OCI-LY1 (cell line): ENCODE data around the gene C1orf35.

Experiments used
- H2AFZ ChIP-seq: fragments of 200-600 bp; sonication (generic), shearing (Covaris generic); 2 replicates; pipeline ENCODE4 v1.6.0; 2014; ENCODE audit warnings: antibody characterized with exemption, mild to moderate bottlenecking, low read length
- H3F3A ChIP-seq: fragments of 200-600 bp; sonication (generic), shearing (Covaris generic); 2 replicates; pipeline ENCODE4 v1.6.0; 2014; ENCODE audit warnings: mild to moderate bottlenecking, antibody characterized with exemption, low read length, moderate library complexity; ENCODE audit not compliant: insufficient read depth
- H3K27ac ChIP-seq: fragments of 200-600 bp; sonication (generic); 2 replicates; pipeline ENCODE4 v1.5.1; 2014; ENCODE audit warnings: low read length, mixed run types, mild to moderate bottlenecking, low read depth; ENCODE audit not compliant: poor library complexity, severe bottlenecking
- H3K27me3 ChIP-seq: fragments of 200-600 bp; sonication (generic); 2 replicates; pipeline ENCODE4 v1.6.0; 2014; ENCODE audit warnings: antibody characterized with exemption, mild to moderate bottlenecking, low read length, moderate library complexity; ENCODE audit not compliant: insufficient read depth
- H3K36me3 ChIP-seq: fragments of 200-600 bp; sonication (generic); 2 replicates; pipeline ENCODE4 v1.6.1; 2014; ENCODE audit warnings: mild to moderate bottlenecking, antibody characterized with exemption, low read length, moderate library complexity, mixed read lengths; ENCODE audit not compliant: insufficient read depth
- H3K4me1 ChIP-seq: fragments of 200-600 bp; sonication (generic); 2 replicates; pipeline ENCODE4 v1.5.1; 2014; ENCODE audit warnings: mild to moderate bottlenecking, low read length, moderate library complexity; ENCODE audit not compliant: insufficient read depth, severe bottlenecking
- H3K4me2 ChIP-seq: fragments of 200-600 bp; sonication (generic), shearing (Covaris generic); 2 replicates; pipeline ENCODE4 v1.6.1; 2014; ENCODE audit warnings: low read length
- H3K4me3 ChIP-seq: fragments of 200-600 bp; sonication (generic); 2 replicates; pipeline ENCODE4 v1.5.1; 2014; ENCODE audit warnings: low read length, low read depth, mild to moderate bottlenecking, mixed read lengths; ENCODE audit not compliant: poor library complexity, severe bottlenecking
- H3K79me2 ChIP-seq: fragments of 200-600 bp; shearing (Covaris generic); 2 replicates; pipeline ENCODE4 v1.6.1; 2016; ENCODE audit warnings: mixed run types, low read length, mixed read lengths; ENCODE audit not compliant: insufficient read depth
- H3K9ac ChIP-seq: fragments of 200-600 bp; sonication (generic), shearing (Covaris generic); 2 replicates; pipeline ENCODE4 v1.6.1; 2014; ENCODE audit warnings: mild to moderate bottlenecking, low read length, mixed read lengths
- H3K9me2 ChIP-seq: fragments of 200-600 bp; sonication (generic), shearing (Covaris generic); 2 replicates; pipeline ENCODE4 v1.6.1; 2014; ENCODE audit warnings: low read depth, mild to moderate bottlenecking, low read length, mixed read lengths
- H3K9me3 ChIP-seq: fragments of 200-600 bp; shearing (Covaris generic); 2 replicates; pipeline ENCODE4 v1.6.1; 2014; ENCODE audit warnings: low read length, mixed read lengths
- H4K20me1 ChIP-seq: fragments of 200-600 bp; sonication (generic), shearing (Covaris generic); 2 replicates; pipeline ENCODE4 v1.6.0; 2016; ENCODE audit warnings: mild to moderate bottlenecking, low read length; ENCODE audit not compliant: insufficient read depth
- EZH2 ChIP-seq: fragments of 200-600 bp; sonication (generic), shearing (Covaris generic); IDR thresholded peaks from 2 replicates; pipeline ENCODE4 v1.8.0; 2017; ENCODE audit warnings: borderline replicate concordance, mixed run types, mild to moderate bottlenecking, antibody characterized with exemption, low read length, moderate library complexity, mixed read lengths
- TF ChIP-seq, protein P1 (sequence below): fragments of 200-600 bp; sonication (generic), shearing (Covaris generic); IDR thresholded peaks from 2 replicates; pipeline ENCODE4 v1.5.1; 2017; ENCODE audit warnings: mild to moderate bottlenecking, antibody characterized with exemption, low read length, moderate library complexity, mixed read lengths

C1orf35 gene

DNA sequence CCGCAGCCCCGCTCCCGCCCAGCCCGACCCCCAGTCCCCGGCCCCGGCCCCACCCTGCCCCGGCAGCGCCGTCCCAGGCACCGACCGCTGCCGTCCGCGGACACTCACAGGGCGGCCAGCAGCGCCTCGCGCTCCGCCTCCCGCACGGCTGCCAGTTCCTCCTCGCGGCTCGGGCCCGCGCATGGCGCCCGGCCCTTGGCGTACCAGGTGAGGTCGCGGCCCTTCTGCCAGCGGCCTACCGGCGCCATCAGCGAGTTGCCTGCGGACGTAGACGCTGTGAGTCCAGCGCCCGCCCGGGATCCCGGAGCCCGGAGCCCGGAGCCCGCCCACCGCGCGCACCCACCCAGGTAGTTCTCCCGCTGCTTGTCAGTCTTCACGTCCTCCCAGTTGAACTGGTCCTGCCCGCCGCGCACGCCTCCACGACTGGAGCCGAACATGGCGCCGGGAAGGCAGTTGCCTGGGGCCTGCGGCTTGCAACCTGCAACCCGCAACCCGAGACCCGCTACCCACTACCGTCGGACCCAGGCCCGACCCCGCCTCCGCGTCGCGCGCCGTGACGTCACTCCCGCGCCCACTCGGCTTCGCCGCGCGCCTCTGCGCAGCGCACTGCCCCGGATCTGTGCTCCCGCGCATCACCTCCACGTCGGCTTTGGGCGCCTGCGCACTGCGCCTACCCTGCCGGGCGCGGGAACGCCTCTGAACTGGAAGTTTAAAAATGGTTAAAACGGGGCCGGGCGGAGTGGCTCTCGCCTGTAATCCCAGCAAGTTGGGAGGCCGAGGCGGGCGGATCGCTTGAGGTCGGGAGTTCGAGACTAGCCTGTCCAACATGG is at the start of gene C1orf35:
TSS of gene C1orf35 (minus strand) at position 535 of the 830 bp plus-strand sequence. CDS start at position 437, 98 bp downstream.
- Histone ChIP-seq H2AFZ (peak within 1 kb of the TSS; percentile 38; the same call in 1 of the 2 replicates), H4K20me1 (no peaks in the 10 kb centered on the region), H3K79me2 (no peaks in the 10 kb centered on the region), H3K4me3 (peak within 1 kb of the TSS; percentile 96), H3K9me3 (no peaks in the 10 kb centered on the region), H3K36me3 (peaks cover 64% of the 10 kb centered on the region), H3K9ac (peak within 1 kb of the TSS; percentile 89), H3K4me1 (peaks cover 30% of the 10 kb centered on the region), H3F3A (peaks cover 9% of the 10 kb centered on the region), H3K4me2 (peak within 1 kb of the TSS; percentile 78), H3K9me2 (no peaks in the 10 kb centered on the region), H3K27me3 (no peaks in the 10 kb centered on the region), H3K27ac (peak within 1 kb of the TSS; percentile 64)
- TF ChIP-seq, protein P1, sequence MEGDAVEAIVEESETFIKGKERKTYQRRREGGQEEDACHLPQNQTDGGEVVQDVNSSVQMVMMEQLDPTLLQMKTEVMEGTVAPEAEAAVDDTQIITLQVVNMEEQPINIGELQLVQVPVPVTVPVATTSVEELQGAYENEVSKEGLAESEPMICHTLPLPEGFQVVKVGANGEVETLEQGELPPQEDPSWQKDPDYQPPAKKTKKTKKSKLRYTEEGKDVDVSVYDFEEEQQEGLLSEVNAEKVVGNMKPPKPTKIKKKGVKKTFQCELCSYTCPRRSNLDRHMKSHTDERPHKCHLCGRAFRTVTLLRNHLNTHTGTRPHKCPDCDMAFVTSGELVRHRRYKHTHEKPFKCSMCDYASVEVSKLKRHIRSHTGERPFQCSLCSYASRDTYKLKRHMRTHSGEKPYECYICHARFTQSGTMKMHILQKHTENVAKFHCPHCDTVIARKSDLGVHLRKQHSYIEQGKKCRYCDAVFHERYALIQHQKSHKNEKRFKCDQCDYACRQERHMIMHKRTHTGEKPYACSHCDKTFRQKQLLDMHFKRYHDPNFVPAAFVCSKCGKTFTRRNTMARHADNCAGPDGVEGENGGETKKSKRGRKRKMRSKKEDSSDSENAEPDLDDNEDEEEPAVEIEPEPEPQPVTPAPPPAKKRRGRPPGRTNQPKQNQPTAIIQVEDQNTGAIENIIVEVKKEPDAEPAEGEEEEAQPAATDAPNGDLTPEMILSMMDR: no peak
- TF ChIP-seq EZH2: no peak

- Histone ChIP-seq H3K27me3 (no peaks in the 10 kb centered on the region), H3K9me2 (no peaks in the 10 kb centered on the region), H3K79me2 (no peaks in the 10 kb centered on the region), H3K9ac (no peak overlapping the region), H3F3A (no peaks in the 10 kb centered on the region), H3K4me1 (peaks cover 6% of the 10 kb centered on the region), H3K4me3 (no peak overlapping the region), H3K4me2 (no peak overlapping the region), H3K9me3 (no peaks in the 10 kb centered on the region), H3K27ac (no peak overlapping the region), H2AFZ (no peak overlapping the region), H3K36me3 (peaks cover 6% of the 10 kb centered on the region; the same call in 1 of the 2 replicates), H4K20me1 (no peaks in the 10 kb centered on the region)
- TF ChIP-seq, protein P1: no peak
- no peak for TF ChIP-seq EZH2
These were observed 49.8 kb upstream of the C1orf35 start for GRCh38 chr1:228152918-228153258.

GRCh38 chr1:228152097-228152917 is 49.2 kb upstream of the C1orf35 start:
- Histone ChIP-seq H4K20me1 (no peaks in the 10 kb centered on the region), H3K9me3 (no peaks in the 10 kb centered on the region), H3K4me1 (peaks cover 6% of the 10 kb centered on the region), H3K9ac (no peak overlapping the region), H3K4me2 (no peak overlapping the region), H3K9me2 (no peaks in the 10 kb centered on the region), H3F3A (no peaks in the 10 kb centered on the region), H3K79me2 (no peaks in the 10 kb centered on the region), H3K27me3 (no peaks in the 10 kb centered on the region), H2AFZ (no peak overlapping the region), H3K4me3 (no peak overlapping the region), H3K27ac (no peak overlapping the region), H3K36me3 (peaks cover 9% of the 10 kb centered on the region; the same call in 1 of the 2 replicates)
- TF ChIP-seq EZH2: no peak
- TF ChIP-seq, protein P1: no peak
